Body of pancreas (tissue), 4 donors: ENCODE data around the gene KCNT2.

ENCODE experiments used
- CTCF ChIP-seq, 7 experiments: fragments of 450-650 bp in 4 of 7; fragments of 200-600 bp in 3 of 7; sonication (generic) in 3 of 7; IDR thresholded peaks; one replicate each; pipeline ENCODE4 v1.5.1; 2016 to 2019; ENCODE audit warnings: antibody characterized with exemption in 7 of 7
- POLR2A ChIP-seq, 3 donors: fragments of 450-650 bp; IDR thresholded peaks; one replicate each; pipeline ENCODE4 v1.6.1; 2016; ENCODE audit warnings: antibody characterized with exemption in 3 of 3, mild to moderate bottlenecking in 2 of 3

GRCh38 chr1:196584696-196585095 is 23.5 kb downstream of the KCNT2 start:
- TF ChIP-seq CTCF (IDR thresholded peaks at IDR 0.05) (no peak), POLR2A (IDR thresholded peaks at IDR 0.05) (no peak)
